OCI-LY3 (cell line): ENCODE data around the gene FAM89A.

Experiments
- H2AFZ ChIP-seq: fragments of 200-600, 300-600 bp; shearing (Covaris generic); 2 replicates; pipeline ENCODE4 v1.6.0; 2014; ENCODE audit warnings: antibody characterized with exemption, low read depth, low read length
- H3K27ac ChIP-seq: fragments of 200-600, 300-600 bp; sonication (generic); 2 replicates; pipeline ENCODE4 v1.5.1; 2014; ENCODE audit warnings: mild to moderate bottlenecking, low read length, moderate library complexity, mixed read lengths
- H3K27me3 ChIP-seq: fragments of 200-600, 300-600 bp; sonication (generic); 2 replicates; pipeline ENCODE4 v1.6.1; 2014; ENCODE audit warnings: low read depth, low read length, mixed read lengths
- H3K36me3 ChIP-seq: fragments of 200-600, 300-600 bp; sonication (generic); replicated peaks from 2 replicates; pipeline ENCODE3; 2014; ENCODE audit warnings: low read depth, low read length, mixed read lengths
- H3K4me1 ChIP-seq: fragments of 300-600, 200-600 bp; sonication (generic); 2 replicates; pipeline ENCODE4 v1.6.1; 2014; ENCODE audit warnings: low read length, mixed read lengths
- H3K4me2 ChIP-seq: fragments of 200-600, 300-600 bp; sonication (generic); 2 replicates; pipeline ENCODE4 v1.6.1; 2014; ENCODE audit warnings: low read length, mixed read lengths
- H3K4me3 ChIP-seq: fragments of 300-600, 200-600 bp; sonication (generic); 2 replicates; pipeline ENCODE4 v1.5.1; 2014; ENCODE audit warnings: antibody characterized with exemption, mild to moderate bottlenecking, low read length, moderate library complexity
- H3K79me2 ChIP-seq: fragments of 300-600, 200-600 bp; shearing (Covaris generic); 2 replicates; pipeline ENCODE4 v1.6.1; 2014; ENCODE audit warnings: mild to moderate bottlenecking, low read length, mixed read lengths
- H3K9ac ChIP-seq: fragments of 300-600, 200-600 bp; shearing (Covaris generic); 2 replicates; pipeline ENCODE4 v1.6.0; 2014; ENCODE audit warnings: mild to moderate bottlenecking, low read length, moderate library complexity
- H3K9me3 ChIP-seq: fragments of 200-600, 300-600 bp; shearing (Covaris generic); 2 replicates; pipeline ENCODE4 v1.6.1; 2014; ENCODE audit warnings: low read length, mixed read lengths; ENCODE audit not compliant: insufficient read depth
- H4K20me1 ChIP-seq: fragments of 200-600, 300-600 bp; sonication (generic); 2 replicates; pipeline ENCODE4 v1.6.1; 2016; ENCODE audit warnings: low read length, mixed read lengths; ENCODE audit not compliant: insufficient read depth
- EZH2phosphoT487 ChIP-seq: fragments of 200-600 bp; shearing (Covaris generic); IDR thresholded peaks from 2 replicates; pipeline ENCODE4 v1.6.1; 2018; ENCODE audit warnings: antibody characterized with exemption, mixed run types, low read depth
- TF ChIP-seq, protein P1 (sequence below): fragments of 200-600, 300-600 bp; sonication (generic); IDR thresholded peaks from 2 replicates; pipeline ENCODE4 v1.5.1; 2014; ENCODE audit warnings: antibody characterized with exemption, low read length, low read depth

FAM89A gene

DNA sequence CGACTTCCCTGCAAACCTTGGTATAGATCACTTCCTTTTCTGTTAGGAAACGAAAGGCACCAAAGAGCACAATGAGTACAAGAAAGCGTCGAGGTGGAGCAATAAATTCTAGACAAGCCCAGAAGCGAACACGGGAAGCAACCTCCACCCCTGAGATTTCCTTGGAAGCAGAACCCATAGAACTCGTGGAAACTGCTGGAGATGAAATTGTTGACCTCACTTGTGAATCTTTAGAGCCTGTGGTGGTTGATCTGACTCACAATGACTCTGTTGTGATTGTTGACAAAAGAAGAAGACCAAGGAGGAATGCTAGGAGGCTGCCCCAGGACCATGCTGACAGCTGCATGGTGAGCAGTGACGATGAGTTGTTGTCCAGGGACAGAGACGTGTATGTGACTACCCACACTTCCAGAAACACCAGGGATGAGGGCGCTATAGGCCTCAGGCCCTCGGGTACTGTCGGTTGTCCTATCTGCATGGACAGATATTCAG, 18.5 kb downstream of the FAM89A start:
- H3K79me2 ChIP-seq = no peaks in the 10 kb centered on the region; the same call in 1 of the 2 replicates
- H2AFZ ChIP-seq = no peak overlapping the region
- H3K4me2 ChIP-seq = no peak overlapping the region
- H3K9me3 ChIP-seq = no peaks in the 10 kb centered on the region
- H3K9ac ChIP-seq = no peak overlapping the region
- H3K36me3 ChIP-seq = peaks cover 8% of the 10 kb centered on the region
- no peak overlapping the region for H3K27ac ChIP-seq
- no peak for TF ChIP-seq EZH2phosphoT487
- no peak overlapping the region for H3K4me3 ChIP-seq
- H3K4me1 ChIP-seq = no peaks in the 10 kb centered on the region
- H4K20me1 ChIP-seq = peaks cover 1% of the 10 kb centered on the region
- no peaks in the 10 kb centered on the region for H3K27me3 ChIP-seq

DNA sequence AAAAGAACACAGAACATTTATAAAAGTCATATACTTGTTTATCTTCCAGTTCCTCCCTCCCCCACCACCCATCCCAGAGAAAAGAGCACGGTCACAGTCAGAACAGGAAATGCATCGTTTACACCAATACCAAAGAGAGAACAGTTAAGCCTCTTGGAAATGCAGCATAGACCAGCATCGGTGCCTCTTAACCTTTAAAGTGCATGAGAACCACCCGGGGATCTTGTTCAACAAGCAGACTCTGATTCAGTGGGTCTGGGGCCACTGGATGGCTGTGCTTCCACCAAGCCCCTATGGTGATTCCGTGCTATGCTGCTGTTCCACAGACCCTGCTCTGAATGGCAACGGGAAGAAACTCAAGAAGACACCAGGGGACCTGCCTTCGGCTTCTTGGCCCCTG, 19.2 kb downstream of the FAM89A start:
- H3K27me3 ChIP-seq = no peaks in the 10 kb centered on the region
- no peak overlapping the region for H2AFZ ChIP-seq
- peaks cover 8% of the 10 kb centered on the region for H3K36me3 ChIP-seq
- H3K4me1 ChIP-seq = no peaks in the 10 kb centered on the region
- no peak overlapping the region for H3K27ac ChIP-seq
- no peaks in the 10 kb centered on the region for H3K9me3 ChIP-seq
- no peaks in the 10 kb centered on the region; the same call in 1 of the 2 replicates for H3K79me2 ChIP-seq
- no peak overlapping the region for H3K9ac ChIP-seq
- TF ChIP-seq EZH2phosphoT487 = no peak
- no peaks in the 10 kb centered on the region; the same call in 1 of the 2 replicates for H4K20me1 ChIP-seq
- H3K4me2 ChIP-seq = no peak overlapping the region
- H3K4me3 ChIP-seq = no peak overlapping the region

- no peak overlapping the region for H3K27ac ChIP-seq
- H3K4me2 ChIP-seq = no peak overlapping the region
- no peak overlapping the region for H2AFZ ChIP-seq
- H4K20me1 ChIP-seq = no peaks in the 10 kb centered on the region; the same call in 1 of the 2 replicates
- TF ChIP-seq, protein P1, sequence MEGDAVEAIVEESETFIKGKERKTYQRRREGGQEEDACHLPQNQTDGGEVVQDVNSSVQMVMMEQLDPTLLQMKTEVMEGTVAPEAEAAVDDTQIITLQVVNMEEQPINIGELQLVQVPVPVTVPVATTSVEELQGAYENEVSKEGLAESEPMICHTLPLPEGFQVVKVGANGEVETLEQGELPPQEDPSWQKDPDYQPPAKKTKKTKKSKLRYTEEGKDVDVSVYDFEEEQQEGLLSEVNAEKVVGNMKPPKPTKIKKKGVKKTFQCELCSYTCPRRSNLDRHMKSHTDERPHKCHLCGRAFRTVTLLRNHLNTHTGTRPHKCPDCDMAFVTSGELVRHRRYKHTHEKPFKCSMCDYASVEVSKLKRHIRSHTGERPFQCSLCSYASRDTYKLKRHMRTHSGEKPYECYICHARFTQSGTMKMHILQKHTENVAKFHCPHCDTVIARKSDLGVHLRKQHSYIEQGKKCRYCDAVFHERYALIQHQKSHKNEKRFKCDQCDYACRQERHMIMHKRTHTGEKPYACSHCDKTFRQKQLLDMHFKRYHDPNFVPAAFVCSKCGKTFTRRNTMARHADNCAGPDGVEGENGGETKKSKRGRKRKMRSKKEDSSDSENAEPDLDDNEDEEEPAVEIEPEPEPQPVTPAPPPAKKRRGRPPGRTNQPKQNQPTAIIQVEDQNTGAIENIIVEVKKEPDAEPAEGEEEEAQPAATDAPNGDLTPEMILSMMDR = no peak
- no peak for TF ChIP-seq EZH2phosphoT487
- H3K9me3 ChIP-seq = no peaks in the 10 kb centered on the region
- H3K27me3 ChIP-seq = no peaks in the 10 kb centered on the region
- H3K4me1 ChIP-seq = no peaks in the 10 kb centered on the region
- H3K9ac ChIP-seq = no peak overlapping the region
- peaks cover 5% of the 10 kb centered on the region for H3K36me3 ChIP-seq
- no peaks in the 10 kb centered on the region; the same call in 1 of the 2 replicates for H3K79me2 ChIP-seq
- H3K4me3 ChIP-seq = no peak overlapping the region
Measured at GRCh38 chr1:231020139-231020601, 19.9 kb downstream of the FAM89A start.

- Histone ChIP-seq H3K36me3 (peaks cover 5% of the 10 kb centered on the region), H3K27me3 (no peaks in the 10 kb centered on the region), H3K79me2 (no peaks in the 10 kb centered on the region), H3K9ac (no peak overlapping the region), H3K4me2 (no peak overlapping the region), H3K27ac (no peak overlapping the region), H3K4me1 (no peaks in the 10 kb centered on the region), H2AFZ (no peak overlapping the region), H3K4me3 (no peak overlapping the region), H3K9me3 (no peaks in the 10 kb centered on the region), H4K20me1 (no peaks in the 10 kb centered on the region; the same call in 1 of the 2 replicates)
- no peak for TF ChIP-seq EZH2phosphoT487
- TF ChIP-seq, protein P1 = no peak
Measured at GRCh38 chr1:231019711-231020110, 20.3 kb downstream of the FAM89A start.

- Histone ChIP-seq H4K20me1 (no peaks in the 10 kb centered on the region; the same call in 1 of the 2 replicates), H3K4me1 (no peaks in the 10 kb centered on the region), H2AFZ (no peak overlapping the region), H3K4me3 (no peak overlapping the region), H3K36me3 (peaks cover 5% of the 10 kb centered on the region), H3K4me2 (no peak overlapping the region), H3K27ac (no peak overlapping the region), H3K79me2 (no peaks in the 10 kb centered on the region), H3K9me3 (no peaks in the 10 kb centered on the region), H3K9ac (no peak overlapping the region), H3K27me3 (no peaks in the 10 kb centered on the region)
- TF ChIP-seq EZH2phosphoT487 = no peak
- TF ChIP-seq, protein P1 = no peak
Measured at GRCh38 chr1:231016966-231017365, 23.1 kb downstream of the FAM89A start.
